SKM-1 (cell line): ENCODE measurements around the gene NAALADL2.

ENCODE experiments used
- DNase-seq: peaks from one replicate; lab custom pipeline; 2025; ENCODE audit not compliant: unreplicated experiment; lab: John Stamatoyannopoulos, UW

The NAALADL2 gene

DNA sequence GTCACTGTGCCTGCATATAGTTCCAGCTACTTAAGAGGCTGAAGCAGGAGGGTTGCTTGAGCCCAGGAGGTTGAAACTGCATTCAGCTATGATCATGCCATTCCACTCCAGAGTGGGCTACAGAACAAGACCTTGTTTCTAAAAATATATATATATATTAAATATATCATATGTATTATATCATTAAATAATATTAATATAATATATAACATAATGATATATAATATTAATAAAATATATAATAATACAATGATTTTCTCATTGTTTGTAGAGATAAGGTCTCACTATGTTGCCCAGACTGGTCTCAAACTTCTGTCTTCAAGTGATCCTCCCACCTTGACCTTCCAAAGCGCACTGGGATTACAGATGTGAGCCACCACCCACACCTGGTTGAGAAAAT is 101.8 kb downstream of the NAALADL2 start:
- DNase-seq, result no peak

DNA sequence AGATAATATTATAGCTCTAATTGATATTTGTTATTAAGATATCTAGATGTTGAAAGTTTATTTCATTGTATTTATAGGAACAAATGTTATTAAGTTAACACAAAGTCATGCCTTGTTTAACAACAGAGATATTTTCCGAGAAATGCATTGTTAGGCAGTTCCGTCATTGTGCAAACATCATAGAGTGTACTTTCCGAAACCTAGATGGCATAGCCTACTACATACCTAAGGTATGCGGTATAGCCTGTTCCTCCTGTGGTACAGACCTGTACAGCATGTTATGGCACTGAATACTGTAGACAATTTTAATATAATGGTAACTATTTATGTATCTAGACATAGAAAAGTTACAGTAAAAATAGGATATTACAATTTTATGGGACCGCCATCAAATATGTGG is 114.3 kb downstream of the NAALADL2 start:
- no peak for DNase-seq

DNA sequence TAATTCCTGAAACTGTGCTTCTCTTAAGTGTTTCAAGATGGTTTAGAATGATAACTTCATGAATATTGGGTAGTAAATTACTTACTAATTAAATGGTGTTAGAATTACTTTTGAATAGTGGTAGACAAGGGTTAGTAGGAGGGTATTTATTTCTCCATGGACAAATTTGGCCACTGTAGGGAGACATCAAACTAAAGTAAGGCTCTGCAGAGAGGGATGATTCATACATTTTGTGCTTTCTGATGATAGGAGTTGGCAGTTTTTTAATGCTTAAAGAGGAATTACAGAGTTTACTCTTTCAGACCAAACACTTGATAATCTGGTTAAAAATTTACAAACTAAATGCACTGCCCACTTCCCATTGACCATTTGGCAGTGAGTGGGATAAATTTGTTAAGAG is 127.6 kb downstream of the NAALADL2 start:
- DNase-seq, result no peak

DNA sequence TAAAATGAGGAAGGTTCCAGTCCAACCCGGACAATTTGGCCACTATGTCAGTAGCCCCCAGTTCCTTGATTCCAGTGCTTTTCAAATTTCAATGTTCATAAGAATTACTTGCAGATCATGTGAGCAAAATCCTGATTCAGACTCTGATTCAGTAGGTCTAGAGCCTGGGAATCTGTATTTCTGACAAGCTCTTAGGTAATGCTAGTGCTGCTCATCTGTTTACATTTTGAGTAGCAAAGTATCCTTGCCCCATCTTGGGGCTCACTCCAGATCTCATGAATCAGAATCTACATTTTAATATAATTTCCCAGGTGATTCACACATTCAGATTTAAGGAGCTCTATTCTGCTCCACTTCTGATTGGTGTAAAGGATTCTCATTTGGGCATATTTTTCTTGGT is 142.0 kb downstream of the NAALADL2 start:
- no peak for DNase-seq

DNA sequence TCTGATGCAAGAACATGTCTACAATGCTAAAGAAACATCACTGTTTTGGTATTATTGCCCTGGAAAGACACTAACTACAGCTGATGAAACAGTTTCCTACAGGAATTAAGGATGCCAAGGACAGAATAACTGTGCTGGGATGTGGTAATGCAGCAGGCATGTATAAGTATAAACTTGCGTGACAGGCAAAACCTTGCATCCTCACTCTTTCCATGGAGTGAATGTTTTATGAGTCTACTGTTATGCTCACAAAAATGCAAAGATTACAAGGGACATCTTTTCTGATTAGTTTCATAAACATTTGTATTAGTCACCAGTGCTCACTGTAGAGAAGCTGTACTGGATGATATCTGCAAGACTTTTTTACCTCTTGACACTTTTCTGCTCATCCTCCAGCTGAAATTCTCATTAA is 143.6 kb downstream of the NAALADL2 start:
- no peak for DNase-seq

DNA sequence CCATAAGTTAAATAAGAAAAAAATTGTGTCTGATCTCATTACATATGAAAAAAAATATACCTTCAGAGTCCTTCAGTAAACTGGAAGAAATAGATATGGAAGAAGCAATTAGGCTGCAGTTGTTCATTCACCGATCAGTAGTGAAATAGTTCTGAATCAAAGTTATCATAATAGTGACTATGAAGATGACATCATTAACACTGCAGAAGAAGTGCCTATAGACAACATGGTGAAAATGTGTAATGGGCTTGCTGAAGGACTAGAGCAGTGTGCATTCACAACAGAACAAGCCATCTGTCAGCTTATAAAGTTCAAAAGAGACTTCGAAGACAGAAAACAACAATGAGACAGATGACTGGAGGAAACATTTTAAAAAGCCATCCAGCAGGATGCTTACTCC is 144.5 kb downstream of the NAALADL2 start:
- no peak for DNase-seq

DNA sequence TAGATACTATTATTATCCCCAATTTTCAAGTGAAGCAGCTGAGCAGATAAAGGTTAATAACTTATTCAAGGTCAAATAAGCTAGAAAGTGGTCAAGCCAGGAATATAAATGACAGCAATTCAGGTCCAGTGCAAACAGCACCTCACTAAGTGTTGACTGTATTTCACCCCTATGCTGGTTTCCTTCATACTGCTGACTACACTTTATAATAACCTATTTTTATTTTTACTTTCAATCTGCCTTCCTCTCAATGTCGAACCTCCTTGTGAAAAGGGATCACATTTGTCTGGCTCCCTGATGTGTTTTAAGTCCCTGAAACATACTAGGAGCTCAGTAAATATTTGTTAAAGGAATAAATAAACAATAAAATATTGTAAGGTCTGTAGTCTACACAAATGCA is 146.1 kb downstream of the NAALADL2 start:
- no peak for DNase-seq

DNA sequence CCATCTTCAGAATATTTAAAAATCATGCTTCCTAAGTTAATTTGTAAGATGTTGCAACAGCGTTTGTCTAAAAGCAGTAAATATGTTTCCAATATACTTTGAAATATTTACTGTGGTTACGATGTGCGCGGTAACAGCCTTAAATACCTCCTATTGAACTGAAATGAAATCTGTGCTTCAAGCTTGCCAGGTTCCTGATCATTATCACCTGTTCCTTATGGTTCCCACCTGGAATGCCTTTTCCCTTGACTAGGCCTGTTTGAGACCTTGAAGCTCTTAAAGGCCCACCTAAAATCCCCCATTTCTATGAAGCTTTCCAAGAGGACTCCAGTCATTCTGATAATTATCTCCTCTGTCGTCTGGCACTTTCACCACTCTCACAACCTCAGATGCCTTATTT is 146.7 kb downstream of the NAALADL2 start:
- DNase-seq, result no peak

DNA sequence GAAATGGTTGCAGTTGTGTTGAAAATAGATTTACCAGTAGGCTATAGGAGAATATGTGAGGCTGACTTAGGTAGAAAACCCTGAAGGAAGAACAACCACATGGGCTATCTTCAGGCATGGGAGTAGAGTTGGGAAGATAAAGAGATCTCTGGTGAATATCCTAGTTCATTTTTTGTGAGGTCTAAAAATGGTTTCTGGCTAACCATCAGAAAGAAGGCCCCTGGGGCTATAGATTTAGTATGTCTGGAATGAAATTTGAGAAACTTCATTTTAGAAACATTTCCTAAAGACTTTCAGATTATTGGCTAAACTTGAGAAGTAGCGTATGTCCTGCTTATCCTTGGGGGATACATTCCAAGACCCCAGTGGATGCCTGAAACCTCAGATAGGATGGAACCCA is 148.2 kb downstream of the NAALADL2 start:
- no peak for DNase-seq

DNA sequence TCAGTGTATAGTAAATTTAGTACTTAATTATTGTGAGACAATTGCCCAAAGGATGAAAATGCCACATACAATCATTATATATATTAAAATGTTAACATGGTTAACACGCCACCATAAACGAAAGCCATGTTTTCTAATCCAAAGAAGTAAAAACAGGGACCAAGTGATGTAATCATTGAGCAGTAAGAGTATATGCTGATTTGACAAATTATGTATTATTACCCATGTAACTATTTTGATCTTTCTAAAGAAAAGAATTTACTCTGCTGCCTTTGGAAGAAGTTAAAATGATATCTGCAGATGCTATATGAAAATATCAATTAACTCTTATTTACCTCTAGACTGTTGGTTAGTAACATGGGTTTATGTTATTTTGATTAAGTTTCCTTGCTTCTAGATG is 150.2 kb downstream of the NAALADL2 start:
- no peak for DNase-seq

DNA sequence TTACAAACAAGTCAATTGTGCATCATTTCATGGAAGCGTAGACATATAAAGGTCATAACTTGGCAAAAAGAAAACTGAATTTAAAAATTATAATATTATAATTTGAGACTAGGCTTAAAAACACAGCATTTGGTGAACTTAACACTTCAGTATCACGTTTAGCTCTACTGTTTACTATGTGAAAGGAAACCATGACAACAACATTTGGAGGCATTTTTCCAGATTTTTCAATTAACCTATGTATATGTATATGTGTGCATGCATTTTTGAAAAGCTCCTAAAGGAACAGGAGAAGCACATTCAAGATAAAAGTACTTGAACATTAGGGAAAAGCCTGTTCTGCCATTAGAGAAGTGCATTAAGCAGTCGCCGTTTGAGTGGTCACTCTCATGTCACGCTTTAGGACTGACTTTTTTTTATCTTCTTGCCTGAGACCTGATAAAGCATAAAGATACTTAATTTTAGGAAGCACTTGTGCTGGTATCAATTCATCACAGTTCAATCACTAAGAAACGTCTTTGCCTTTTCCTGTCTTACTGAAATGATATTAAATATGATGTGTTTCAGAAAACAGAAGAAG is 156.0 kb downstream of the NAALADL2 start:
- DNase-seq, result no peak

DNA sequence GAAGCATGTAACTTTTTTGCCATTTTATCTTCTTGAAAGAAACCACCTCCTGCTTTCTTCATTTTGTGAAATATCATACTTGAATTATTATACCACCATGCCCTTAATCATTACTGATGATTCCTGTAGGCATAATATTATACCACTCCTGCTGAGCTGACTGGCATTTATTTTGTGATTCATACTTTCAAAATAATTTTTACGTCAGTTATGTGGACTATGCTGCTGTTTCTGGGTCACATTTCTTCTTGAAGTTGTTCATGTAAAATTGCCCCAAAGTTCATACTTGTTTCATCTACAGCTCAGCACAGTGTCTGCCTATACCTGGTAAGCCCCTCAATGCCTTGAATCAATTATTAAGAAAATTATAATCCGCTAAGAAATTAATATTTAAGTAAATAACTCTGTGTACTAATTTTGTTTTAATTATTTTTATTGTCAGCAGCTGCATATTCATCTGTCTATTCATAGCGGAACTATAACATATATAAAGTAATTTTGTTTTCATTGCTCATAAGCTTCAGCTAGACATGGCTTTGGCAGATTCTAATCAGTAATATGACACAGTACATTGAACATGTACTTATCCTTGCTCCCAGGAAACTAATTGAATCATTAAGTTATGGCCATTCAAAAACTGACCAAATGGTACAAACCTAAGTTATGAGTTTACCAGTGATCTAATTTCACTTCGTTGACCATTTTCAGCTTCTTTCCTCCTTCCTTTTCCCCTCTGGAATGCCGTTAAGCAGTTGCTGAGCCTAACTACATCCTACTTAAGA is 160.0 kb downstream of the NAALADL2 start:
- no peak for DNase-seq

DNA sequence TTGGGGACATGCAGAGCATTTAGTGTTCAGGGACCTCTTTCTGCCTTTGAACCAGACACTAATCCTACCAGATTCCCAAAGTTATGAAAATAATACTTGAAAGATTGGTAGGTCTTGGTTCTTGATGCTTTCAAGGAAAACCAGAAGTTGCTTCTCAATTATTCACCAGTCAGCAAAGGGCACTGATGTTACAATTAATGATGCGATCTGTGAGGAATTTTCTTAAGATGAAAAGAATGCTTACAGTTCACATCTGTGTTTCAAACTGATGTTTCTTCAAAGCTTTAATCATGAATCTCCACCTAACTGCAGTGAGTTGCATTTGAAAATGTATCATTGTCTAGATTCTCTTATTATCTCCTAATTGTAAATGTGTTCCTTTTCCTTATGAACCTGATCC is 161.0 kb downstream of the NAALADL2 start:
- no peak for DNase-seq

DNA sequence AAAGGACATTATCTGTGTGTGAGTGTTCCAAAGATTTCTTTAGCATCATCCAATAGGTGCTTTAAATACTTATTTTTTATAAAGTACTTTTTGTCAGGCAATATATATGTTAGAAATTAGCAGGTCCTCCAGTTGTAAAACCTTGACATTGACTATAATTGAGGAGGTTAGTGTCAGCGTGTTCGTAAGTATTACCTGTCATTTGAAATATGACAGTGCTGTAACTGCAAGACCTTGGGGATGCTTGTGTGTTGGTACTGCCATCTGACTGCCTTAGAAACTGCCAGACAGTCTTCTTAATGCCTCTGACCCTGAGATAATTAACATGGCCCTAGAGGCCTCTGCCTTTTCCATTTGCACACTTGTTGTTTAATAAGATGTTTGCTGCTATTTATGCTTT is 170.7 kb downstream of the NAALADL2 start:
- no peak for DNase-seq

DNA sequence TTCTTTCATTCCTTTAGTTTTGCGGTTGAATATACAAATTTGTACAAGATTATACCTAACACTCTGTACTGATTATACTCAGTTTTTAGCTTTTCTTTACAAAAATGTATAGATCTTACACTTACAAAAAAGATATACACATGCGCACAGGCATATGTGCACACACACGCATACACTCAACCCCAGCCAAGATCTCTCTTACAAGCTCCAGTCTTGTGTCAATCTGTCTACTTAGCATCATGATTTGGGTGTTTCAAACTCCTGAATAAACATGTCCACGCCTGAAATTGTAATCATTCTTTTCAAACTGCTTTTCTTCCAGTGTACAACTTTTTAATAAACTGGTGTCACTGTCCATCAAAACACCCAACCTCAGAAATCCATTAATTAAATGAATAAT is 180.7 kb downstream of the NAALADL2 start:
- no peak for DNase-seq

DNA sequence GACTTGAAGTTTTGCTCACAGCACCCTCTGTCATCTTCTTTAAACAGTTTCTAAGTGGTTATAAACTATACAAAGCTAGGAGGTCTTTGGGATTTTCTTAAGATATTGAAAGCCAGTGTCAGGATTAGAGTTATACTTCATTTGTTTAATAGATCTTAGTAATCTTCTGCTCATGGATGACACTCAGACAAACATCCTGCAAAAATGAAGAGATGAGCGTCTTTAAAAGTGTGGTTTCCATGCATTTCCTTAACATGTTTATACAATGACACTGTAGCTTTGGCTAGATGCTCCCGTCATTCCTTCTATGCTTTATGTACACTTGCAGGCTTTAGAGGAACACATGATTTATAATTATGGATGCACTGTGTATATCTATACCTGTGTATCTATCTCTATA is 182.2 kb downstream of the NAALADL2 start:
- no peak for DNase-seq

DNA sequence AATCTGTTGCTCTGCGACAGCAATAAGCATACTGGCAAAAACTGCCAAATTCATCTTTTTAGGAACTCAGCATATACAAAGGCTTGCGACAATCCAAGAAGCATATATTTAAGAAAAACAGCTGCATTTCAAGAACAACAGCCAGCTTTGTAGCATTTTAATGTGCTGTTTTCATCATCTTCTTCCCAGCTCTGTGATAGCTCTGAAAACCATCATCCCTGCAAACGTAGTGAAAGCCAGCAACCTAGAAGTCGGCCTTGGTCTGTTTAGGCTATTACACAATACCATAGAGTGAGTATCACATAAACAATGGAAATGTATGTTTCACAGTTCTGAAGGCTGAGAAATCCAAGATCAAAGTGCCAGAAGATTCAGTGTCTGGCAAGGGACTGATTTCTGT is 187.5 kb downstream of the NAALADL2 start:
- no peak for DNase-seq

DNA sequence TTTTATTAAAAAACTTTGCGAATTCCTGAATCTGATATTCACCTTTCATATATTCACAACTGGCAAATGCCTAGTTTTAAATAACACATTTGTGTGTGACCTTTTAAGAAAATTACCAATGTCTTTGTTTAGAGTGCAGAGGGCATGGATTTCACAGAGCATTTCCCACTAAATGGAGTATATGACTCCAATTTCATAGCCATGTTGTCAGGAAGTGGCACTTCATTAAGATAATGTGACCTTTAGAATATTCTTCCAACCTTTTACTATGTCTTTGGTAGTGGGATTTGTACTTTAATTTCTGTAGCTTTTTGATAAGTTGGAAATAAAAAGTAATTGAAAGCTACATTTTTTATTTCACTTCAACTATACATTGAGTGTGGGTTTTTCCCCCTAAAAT is 188.7 kb downstream of the NAALADL2 start:
- no peak for DNase-seq

DNA sequence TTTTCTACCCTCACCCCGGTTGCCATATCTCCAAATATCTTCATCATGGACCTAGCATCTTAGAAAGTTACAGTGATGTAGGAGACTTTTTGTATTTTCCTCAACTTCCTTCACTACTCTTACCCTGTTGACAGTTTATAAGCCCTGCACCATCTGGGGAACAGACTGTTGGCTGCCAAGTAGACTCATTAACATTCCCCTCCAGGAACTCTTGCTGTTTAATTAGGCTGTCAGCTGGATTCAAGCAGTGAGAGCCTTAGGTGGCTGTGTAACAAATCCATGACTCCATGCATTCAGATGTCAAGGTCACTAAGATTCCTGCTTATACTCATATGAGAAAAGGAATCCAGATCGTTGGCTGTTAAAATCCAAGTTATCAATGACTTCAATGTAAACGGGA is 198.3 kb downstream of the NAALADL2 start:
- no peak for DNase-seq

DNA sequence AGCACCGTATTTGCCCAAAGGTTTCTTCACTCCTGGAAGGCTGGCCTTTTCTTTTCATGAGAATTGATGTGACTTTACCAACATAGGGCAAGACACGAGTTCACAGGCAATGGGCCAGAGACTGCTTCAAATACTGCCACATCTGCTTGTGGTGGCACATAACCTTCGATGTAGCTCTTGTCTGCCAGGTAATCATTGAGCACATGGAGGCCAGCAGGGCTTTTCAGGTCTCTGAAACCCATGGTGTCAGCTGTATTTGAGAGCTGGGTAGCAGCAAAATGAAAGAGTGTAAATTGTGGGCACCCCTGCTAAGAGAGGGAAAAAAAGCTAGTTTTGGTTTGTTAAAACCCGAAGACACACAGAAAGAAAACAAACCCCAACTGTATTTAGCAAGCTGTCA is 200.7 kb downstream of the NAALADL2 start:
- no peak for DNase-seq

DNA sequence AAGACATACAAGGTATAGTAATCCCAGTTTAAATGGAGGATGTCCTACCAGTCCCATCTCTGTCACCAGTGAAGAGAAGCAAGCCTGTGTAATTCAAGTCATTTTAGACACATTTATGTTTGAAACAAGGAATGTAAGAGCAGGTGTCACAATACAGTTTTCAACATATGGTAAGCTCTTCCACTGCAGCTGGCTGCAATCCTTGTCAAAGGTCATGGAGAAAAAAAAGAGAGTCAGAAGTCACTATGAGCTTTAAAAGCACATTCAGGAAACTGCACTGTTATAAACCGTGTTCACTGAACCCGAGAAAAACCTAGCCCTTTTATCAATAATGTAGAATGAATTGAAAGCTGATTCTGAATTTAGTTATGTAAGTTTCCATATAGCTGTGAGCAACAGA is 206.4 kb downstream of the NAALADL2 start:
- DNase-seq, result no peak

DNA sequence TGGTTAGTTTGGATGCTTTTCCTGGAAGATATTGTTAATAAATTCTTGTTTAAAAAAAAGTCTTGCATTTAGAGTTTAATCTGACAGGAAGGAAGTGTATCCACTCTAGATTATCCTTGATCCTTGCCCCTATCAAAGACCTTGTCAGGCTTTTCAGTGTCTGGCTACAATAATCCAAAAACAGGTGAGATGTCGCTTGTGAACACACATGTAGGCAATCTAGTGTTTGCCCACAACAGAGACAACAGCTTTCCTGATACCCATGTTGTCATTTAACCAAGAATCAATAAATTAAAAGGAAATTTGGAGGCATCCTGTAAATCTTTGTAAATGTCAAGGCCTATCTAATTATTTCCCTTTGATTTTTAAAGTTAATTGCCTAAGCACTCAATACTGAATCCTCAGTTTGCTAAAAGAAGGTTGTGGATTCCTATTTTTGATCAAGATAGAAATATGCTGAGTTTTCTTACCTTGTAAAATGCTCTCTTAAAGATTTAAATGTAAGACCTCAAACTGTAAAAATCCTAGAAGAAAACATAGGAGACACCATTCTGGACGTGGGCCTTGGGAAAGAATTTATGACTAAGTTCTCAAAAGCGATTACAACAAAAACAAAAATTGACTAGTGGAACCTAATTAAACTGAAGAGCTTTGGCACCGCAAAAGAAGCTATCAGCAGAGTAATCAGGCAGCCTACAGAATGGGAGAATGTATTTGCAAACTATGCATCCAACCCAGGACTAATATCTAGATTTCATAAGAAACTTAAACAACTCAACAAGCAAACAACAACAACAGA is 207.7 kb downstream of the NAALADL2 start:
- DNase-seq, result no peak
